ENCODE measurements around the gene EXOC2. TPM values are rescaled to one million over a fixed set of nuclear protein-coding genes. Genes with fewer than 3 reads are reported as not detected.

Gene EXOC2
- total RNA-seq, 1 donor from 2014 or later = 29.2 TPM

DNA sequence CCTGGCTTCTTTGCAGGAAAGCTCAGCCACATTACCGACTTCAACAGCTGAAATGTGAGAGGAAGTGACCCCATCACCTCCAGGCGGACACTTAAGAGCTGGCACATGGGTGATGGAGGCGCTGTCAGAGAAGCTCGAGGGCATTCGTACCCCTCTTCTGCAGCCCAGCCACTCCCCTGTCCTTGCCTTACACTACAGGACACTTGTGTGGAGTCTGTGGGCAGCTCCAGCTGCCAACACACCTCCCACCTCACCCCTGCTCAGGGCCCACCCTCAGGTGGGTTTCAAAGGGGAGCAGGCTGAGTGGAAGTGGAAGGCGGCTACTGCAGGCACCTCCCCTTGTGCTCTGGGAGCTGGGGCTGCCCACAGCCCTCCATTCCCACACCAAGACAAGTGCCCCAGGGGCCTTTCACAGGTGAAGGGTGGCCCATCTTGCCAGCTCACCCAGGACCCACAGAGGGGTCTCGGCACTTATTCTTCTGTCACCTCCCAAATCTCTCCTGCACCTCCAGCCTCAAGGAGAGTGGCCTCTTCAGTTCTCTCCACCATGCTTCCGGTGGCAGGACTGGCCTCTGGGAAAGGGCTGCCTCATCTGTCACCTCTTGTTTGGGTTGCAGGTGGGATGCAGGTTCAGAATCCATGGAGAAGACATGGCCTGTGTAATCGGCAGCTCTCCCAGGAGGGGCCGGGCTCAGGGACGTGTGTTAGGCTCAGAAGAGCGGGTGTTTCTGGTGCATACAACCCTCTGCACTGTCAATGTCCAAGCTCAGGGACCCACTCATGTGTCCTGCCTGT, 251.6 kb downstream of the EXOC2 start:
- Histone ChIP-seq H3K27me3 (ENCODE audit: control insufficient read depth, insufficient read depth, low read length) (peaks cover 1% of the 10 kb centered on the region), H3K4me3 (ENCODE audit: low read depth, low read length) (no peak overlapping the region), H3K36me3 (ENCODE audit: control insufficient read depth, insufficient read depth, low read length) (no peaks in the 10 kb centered on the region)
- DNase-seq (ENCODE audit: low read depth) = no peak
- no peak for FAIRE-seq
- TF ChIP-seq, protein P1, sequence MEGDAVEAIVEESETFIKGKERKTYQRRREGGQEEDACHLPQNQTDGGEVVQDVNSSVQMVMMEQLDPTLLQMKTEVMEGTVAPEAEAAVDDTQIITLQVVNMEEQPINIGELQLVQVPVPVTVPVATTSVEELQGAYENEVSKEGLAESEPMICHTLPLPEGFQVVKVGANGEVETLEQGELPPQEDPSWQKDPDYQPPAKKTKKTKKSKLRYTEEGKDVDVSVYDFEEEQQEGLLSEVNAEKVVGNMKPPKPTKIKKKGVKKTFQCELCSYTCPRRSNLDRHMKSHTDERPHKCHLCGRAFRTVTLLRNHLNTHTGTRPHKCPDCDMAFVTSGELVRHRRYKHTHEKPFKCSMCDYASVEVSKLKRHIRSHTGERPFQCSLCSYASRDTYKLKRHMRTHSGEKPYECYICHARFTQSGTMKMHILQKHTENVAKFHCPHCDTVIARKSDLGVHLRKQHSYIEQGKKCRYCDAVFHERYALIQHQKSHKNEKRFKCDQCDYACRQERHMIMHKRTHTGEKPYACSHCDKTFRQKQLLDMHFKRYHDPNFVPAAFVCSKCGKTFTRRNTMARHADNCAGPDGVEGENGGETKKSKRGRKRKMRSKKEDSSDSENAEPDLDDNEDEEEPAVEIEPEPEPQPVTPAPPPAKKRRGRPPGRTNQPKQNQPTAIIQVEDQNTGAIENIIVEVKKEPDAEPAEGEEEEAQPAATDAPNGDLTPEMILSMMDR (IDR thresholded peaks at IDR 0.05; ENCODE audit: insufficient read depth, low read length, severe bottlenecking) = no peak

DNA sequence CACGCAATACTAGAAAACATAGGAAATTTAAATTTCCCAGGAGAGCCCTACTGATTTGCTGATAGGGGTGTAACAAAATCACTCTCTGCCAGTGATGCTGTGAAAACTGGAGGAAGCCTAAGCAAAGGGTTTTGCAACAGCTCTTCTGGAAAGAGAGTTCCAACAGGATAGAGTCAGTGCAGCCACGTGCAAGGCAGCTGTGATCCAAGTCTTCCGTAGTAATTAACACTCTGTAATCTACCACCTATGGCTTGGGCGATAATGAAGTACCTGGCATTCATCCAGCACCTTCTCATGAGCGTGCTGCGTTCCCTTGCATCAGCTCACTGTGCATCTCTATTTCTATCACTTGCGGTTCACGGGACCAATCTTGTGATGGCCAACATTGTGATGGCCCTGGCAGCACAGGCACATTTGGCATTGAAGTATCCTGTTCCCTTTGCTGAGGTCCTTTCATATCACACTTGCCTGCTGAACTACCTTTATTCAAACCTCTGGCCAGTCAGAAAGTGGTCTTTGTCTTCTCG, 253.2 kb downstream of the EXOC2 start:
- H3K4me3 ChIP-seq (ENCODE audit: low read depth, low read length) = no peak overlapping the region
- H3K36me3 ChIP-seq (ENCODE audit: control insufficient read depth, insufficient read depth, low read length) = no peaks in the 10 kb centered on the region
- no peaks in the 10 kb centered on the region for H3K27me3 ChIP-seq (ENCODE audit: control insufficient read depth, insufficient read depth, low read length)
- DNase-seq (ENCODE audit: low read depth) (no peak), FAIRE-seq (no peak)
- TF ChIP-seq, protein P1 (IDR thresholded peaks at IDR 0.05; ENCODE audit: insufficient read depth, low read length, severe bottlenecking) = no peak

DNA sequence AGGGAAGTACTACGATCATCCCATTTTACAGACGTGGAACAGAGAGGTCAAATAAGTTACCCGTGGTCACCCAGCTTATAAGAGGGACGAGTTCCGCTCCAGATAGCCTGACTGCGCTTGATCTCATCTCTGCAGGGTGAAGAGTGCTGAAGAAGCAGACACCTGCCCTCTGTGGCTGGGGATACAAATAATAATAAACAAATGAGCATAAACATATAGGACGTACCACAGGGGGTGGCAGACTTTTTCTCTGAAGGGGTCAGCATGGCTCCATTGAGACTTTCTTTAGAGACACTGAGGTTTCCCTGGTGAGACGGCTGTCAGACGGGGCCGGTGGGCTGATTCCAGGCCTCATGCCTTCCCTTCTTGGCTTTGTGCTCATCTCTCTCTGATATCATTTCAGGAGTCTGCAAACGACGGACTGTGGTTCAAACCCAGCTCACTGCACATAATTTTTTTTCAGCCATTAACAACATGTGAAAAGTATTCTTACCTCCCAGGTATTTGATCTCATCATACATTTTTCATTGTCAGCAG, 254.2 kb downstream of the EXOC2 start:
- no peak for FAIRE-seq
- H3K4me3 ChIP-seq (ENCODE audit: low read depth, low read length) = no peak overlapping the region
- H3K27me3 ChIP-seq (ENCODE audit: control insufficient read depth, insufficient read depth, low read length) = no peaks in the 10 kb centered on the region
- DNase-seq (ENCODE audit: low read depth) = no peak
- TF ChIP-seq, protein P1 (IDR thresholded peaks at IDR 0.05; ENCODE audit: insufficient read depth, low read length, severe bottlenecking) = no peak
- no peaks in the 10 kb centered on the region for H3K36me3 ChIP-seq (ENCODE audit: control insufficient read depth, insufficient read depth, low read length)

GRCh38 chr6:437037-437392, 255.9 kb downstream of the EXOC2 start:
- FAIRE-seq (no peak), DNase-seq (ENCODE audit: low read depth) (no peak)
- TF ChIP-seq, protein P1 (IDR thresholded peaks at IDR 0.05; ENCODE audit: insufficient read depth, low read length, severe bottlenecking) = no peak
- H3K36me3 ChIP-seq (ENCODE audit: control insufficient read depth, insufficient read depth, low read length) = no peaks in the 10 kb centered on the region
- no peaks in the 10 kb centered on the region for H3K27me3 ChIP-seq (ENCODE audit: control insufficient read depth, insufficient read depth, low read length)
- no peak overlapping the region for H3K4me3 ChIP-seq (ENCODE audit: low read depth, low read length)

- no peaks in the 10 kb centered on the region for H3K27me3 ChIP-seq (ENCODE audit: control insufficient read depth, insufficient read depth, low read length)
- H3K36me3 ChIP-seq (ENCODE audit: control insufficient read depth, insufficient read depth, low read length) = no peaks in the 10 kb centered on the region
- TF ChIP-seq, protein P1 (IDR thresholded peaks at IDR 0.05; ENCODE audit: insufficient read depth, low read length, severe bottlenecking) = no peak
- no peak overlapping the region for H3K4me3 ChIP-seq (ENCODE audit: low read depth, low read length)
- FAIRE-seq = no peak
- no peak for DNase-seq (ENCODE audit: low read depth)
Measured at GRCh38 chr6:436308-437036, 256.5 kb downstream of the EXOC2 start.
